ENCODE measurements around the gene MCAM.

MCAM gene

GRCh38 chr11:119299416-119299815, 17.5 kb downstream of the MCAM start:
- TF ChIP-seq ZFX (IDR thresholded peaks at IDR 0.05), result no peak
- TF ChIP-seq, protein P1, sequence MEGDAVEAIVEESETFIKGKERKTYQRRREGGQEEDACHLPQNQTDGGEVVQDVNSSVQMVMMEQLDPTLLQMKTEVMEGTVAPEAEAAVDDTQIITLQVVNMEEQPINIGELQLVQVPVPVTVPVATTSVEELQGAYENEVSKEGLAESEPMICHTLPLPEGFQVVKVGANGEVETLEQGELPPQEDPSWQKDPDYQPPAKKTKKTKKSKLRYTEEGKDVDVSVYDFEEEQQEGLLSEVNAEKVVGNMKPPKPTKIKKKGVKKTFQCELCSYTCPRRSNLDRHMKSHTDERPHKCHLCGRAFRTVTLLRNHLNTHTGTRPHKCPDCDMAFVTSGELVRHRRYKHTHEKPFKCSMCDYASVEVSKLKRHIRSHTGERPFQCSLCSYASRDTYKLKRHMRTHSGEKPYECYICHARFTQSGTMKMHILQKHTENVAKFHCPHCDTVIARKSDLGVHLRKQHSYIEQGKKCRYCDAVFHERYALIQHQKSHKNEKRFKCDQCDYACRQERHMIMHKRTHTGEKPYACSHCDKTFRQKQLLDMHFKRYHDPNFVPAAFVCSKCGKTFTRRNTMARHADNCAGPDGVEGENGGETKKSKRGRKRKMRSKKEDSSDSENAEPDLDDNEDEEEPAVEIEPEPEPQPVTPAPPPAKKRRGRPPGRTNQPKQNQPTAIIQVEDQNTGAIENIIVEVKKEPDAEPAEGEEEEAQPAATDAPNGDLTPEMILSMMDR (conservative IDR thresholded peaks at IDR 0.05), result no peak

DNA sequence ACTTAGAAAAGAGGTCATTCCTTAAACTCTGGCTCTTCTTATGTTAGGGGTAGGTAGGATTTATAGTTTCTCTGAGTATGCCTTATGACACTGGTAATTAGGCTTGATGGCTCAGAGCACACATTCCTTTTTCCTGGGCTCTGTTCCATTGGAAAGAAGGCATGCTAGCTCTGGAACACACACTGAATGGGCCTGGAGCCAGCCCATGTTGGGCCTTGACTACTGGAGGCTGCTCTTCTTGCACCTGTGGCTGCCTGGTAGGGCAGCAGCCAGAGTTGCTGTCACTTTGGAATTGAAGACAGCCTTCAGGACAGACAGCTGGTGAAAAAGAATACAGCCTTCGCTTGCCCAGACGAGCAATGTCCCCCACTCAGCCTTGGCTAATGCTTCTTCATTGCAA, 18.2 kb downstream of the MCAM start:
- TF ChIP-seq, protein P1 (conservative IDR thresholded peaks at IDR 0.05), result no peak
- TF ChIP-seq ZFX (IDR thresholded peaks at IDR 0.05), result no peak
- H3K27ac ChIP-seq, result no peak overlapping the region

More at GRCh38 chr11:119299416-119299815, 17.5 kb downstream of the MCAM start:
- no peak overlapping the region for H3K27ac ChIP-seq

DNA sequence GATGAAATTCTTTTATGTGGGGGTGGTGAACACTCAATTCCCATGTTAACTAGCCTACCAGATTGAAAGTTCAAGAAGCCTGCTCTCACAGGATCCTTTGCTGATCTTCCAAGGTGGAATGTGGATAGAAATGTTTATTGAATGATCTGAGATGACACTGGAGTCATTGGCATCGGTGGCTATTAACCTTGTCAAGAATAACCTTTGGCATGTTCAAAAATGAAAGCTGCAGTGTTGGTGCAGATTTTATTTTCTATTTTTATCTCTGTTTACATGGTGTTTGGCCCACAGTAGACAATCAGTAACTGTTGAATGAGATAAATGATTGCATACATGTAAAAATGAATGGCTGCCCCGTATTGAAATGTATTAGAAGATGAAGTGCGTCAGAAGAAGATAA, 19.0 kb downstream of the MCAM start:
- H3K27ac ChIP-seq, result no peak overlapping the region
- no peak for TF ChIP-seq ZFX (IDR thresholded peaks at IDR 0.05)
- TF ChIP-seq, protein P1 (conservative IDR thresholded peaks at IDR 0.05), result no peak

- TF ChIP-seq ZFX (IDR thresholded peaks at IDR 0.05), result no peak
- TF ChIP-seq, protein P1 (conservative IDR thresholded peaks at IDR 0.05), result peak; percentile 16; the same call in 1 of the 2 replicates
Measured at GRCh38 chr11:119295178-119295577, 21.8 kb downstream of the MCAM start.

DNA sequence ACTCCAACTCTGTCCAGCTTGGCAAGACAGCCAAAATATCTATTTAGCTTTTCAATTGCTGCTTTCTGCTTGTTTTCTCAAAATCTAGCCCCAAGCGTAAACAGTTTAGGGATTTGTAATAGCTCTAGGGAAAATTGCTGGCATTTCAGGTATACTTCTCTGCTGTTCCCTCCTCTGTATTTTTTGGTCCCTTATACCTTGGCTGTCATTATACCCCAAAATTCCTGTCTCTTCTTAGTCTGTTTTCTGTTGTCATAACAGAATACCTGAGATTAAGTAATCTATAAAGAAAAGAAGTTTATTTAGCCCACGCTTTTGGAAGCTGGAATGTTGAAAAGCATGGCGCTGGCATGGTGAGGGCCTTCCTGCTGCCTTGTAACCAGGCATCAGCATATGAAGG, 23.5 kb downstream of the MCAM start:
- TF ChIP-seq, protein P1 (conservative IDR thresholded peaks at IDR 0.05), result no peak
- TF ChIP-seq ZFX (IDR thresholded peaks at IDR 0.05), result no peak

More at GRCh38 chr11:119295178-119295577, 21.8 kb downstream of the MCAM start:
- H3K27ac ChIP-seq, result no peak overlapping the region

GRCh38 chr11:119290894-119291497, 25.9 kb downstream of the MCAM start:
- TF ChIP-seq, protein P1 (conservative IDR thresholded peaks at IDR 0.05), result no peak
- TF ChIP-seq ZFX (IDR thresholded peaks at IDR 0.05), result no peak
- no peak overlapping the region for H3K27ac ChIP-seq

More for the DNA sequence above, 23.5 kb downstream of the MCAM start:
- no peak overlapping the region for H3K27ac ChIP-seq

DNA sequence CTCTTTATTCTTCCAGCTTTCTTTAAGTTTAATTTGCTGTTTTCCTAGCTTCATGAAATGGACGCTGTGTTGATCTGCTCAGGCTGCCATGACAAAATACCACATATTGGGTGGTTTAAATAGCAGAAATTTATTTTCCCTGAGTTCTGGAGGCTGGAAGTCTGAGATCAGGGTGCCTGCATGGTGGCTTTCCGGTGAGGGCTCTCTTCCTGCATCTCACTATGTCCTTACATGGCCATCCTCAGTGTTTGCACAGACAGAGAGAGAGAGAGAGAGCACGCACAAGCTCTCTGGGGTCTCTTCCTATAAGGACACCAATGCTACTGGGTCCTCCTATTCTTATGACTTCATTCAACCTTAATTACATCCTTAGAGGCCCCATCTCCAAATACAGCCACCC, 28.7 kb downstream of the MCAM start:
- no peak overlapping the region for H3K27ac ChIP-seq
- TF ChIP-seq, protein P1 (conservative IDR thresholded peaks at IDR 0.05), result no peak
- no peak for TF ChIP-seq ZFX (IDR thresholded peaks at IDR 0.05)

All from C4-2B (cell line).